RPMI8226 (cell line): Measurements from ENCODE around the gene MRC1.

Experiments
- DNase-seq: peaks from one replicate; pipeline ENCODE4 v3.0.0-alpha.2; 2015

MRC1 gene

GRCh38 chr10:17848646-17849045, 39.5 kb downstream of the MRC1 start:
- DNase-seq = no peak

- no peak for DNase-seq
These were observed 41.4 kb downstream of the MRC1 start for GRCh38 chr10:17850501-17850900.

- DNase-seq = peak; percentile 62
These were observed 42.5 kb downstream of the MRC1 start for GRCh38 chr10:17851611-17852010.

- DNase-seq = no peak
These were observed 45.0 kb downstream of the MRC1 start for GRCh38 chr10:17854044-17854652.

- no peak for DNase-seq
These were observed 47.9 kb downstream of the MRC1 start for GRCh38 chr10:17857040-17857439.

GRCh38 chr10:17859492-17860156, 50.5 kb downstream of the MRC1 start:
- no peak for DNase-seq

- DNase-seq = no peak
These were observed 52.6 kb downstream of the MRC1 start for GRCh38 chr10:17861760-17862159.

- DNase-seq = no peak
These were observed 56.2 kb downstream of the MRC1 start for GRCh38 chr10:17865351-17865750.

- no peak for DNase-seq
These were observed 57.2 kb downstream of the MRC1 start for GRCh38 chr10:17866346-17866745.

GRCh38 chr10:17867056-17867455, 57.9 kb downstream of the MRC1 start:
- no peak for DNase-seq

- DNase-seq = no peak
These were observed 61.9 kb downstream of the MRC1 start for GRCh38 chr10:17871036-17871435.

- DNase-seq = peak; percentile 10
These were observed 63.3 kb downstream of the MRC1 start for GRCh38 chr10:17872191-17873091.

GRCh38 chr10:17873946-17874345, 64.8 kb downstream of the MRC1 start:
- no peak for DNase-seq

GRCh38 chr10:17877121-17877520, 68.0 kb downstream of the MRC1 start:
- no peak for DNase-seq

- DNase-seq = no peak
These were observed 69.7 kb downstream of the MRC1 start for GRCh38 chr10:17878896-17879295.

GRCh38 chr10:17880601-17881000, 71.5 kb downstream of the MRC1 start:
- DNase-seq = no peak

- no peak for DNase-seq
These were observed 73.4 kb downstream of the MRC1 start for GRCh38 chr10:17882557-17882956.

- DNase-seq = peak; percentile 46
These were observed 74.5 kb downstream of the MRC1 start for GRCh38 chr10:17883621-17884020.

- peak; percentile 9 for DNase-seq
These were observed 79.0 kb downstream of the MRC1 start for GRCh38 chr10:17888189-17888588.

GRCh38 chr10:17891435-17891834, 82.3 kb downstream of the MRC1 start:
- peak; percentile 54 for DNase-seq

GRCh38 chr10:17904564-17904963, 95.4 kb downstream of the MRC1 start:
- DNase-seq = no peak

- no peak for DNase-seq
These were observed 96.3 kb downstream of the MRC1 start for GRCh38 chr10:17905491-17905890.

- no peak for DNase-seq
These were observed 96.9 kb downstream of the MRC1 start for GRCh38 chr10:17906002-17906401.

- DNase-seq = no peak
These were observed 98.5 kb downstream of the MRC1 start for GRCh38 chr10:17907641-17908040.
